HG02943 (cell line): Measurements from ENCODE around the gene SMG6.
"Not testable (repeated sequence)": the region's sequence is repeated elsewhere in the genome, so short reads cannot be mapped to it uniquely, and the experiment has no call there.

Experiments used
- ATAC-seq: cut with Tn5 transposase; IDR thresholded peaks from one replicate; pipeline ENCODE4 v1.9.1; 2021; ENCODE audit warnings: mild to moderate bottlenecking, low read depth, moderate library complexity; ENCODE audit not compliant: unreplicated experiment

Gene SMG6

GRCh38 chr17:2210726-2211125 is 92.9 kb downstream of the SMG6 start:
- no peak for ATAC-seq

GRCh38 chr17:2207815-2208515 is 95.6 kb downstream of the SMG6 start:
- ATAC-seq = no peak

DNA sequence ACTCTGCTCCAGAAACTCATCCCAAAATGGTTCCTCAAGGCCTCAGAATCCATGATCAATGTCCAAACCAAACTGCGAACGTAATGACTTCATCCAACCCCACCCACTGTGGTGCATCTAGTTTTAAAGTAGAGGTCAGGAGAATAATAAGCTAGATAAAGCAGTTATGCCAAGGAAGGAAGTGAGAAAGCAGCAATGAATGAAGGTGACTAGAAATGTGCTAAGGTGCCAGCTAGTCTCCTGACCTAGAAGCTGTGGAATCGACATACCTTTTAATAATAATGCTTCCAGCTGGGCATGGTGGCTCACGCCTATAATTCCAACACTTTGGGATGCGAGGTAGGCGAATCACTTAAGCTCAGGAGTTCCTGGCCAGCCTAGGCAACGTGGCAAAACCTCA is 99.2 kb downstream of the SMG6 start:
- no peak for ATAC-seq

- no peak for ATAC-seq
Observed at GRCh38 chr17:2203818-2204217, 99.8 kb downstream of the SMG6 start.

- ATAC-seq = no peak
Observed at GRCh38 chr17:2202996-2203575, 100.5 kb downstream of the SMG6 start.

DNA sequence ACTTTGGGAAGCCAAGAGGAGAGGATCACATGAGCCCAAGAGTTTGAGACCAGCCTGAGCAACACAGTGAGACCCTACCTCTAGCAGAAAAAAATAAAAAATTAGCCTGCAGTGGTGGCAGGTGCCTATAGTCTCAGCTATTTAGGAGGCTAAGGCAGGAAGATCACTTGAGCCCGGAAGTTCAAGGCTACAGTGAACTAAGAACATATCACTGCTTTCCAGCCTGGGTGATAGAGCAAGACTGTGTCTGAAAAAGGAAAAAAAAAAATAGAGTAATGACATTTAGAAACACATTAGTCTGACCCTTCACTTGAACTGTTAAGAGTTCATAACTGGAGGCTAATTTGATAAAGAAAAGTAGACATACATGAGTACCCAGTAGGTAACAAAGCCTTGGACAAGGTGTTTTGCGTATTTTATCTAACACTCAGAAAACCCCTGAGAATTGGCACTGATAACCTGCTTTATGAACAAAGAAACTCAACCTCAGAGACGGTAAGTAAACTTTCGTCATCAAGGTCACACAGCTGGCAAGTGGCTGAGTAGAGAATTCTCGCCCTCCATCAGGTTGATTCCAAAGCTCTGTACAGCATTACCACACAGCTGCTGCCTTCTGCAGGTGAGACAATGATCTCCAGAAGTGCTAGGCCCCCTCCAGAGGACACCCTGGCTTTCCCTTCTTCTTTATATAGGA is 101.1 kb downstream of the SMG6 start:
- ATAC-seq = no peak

- not testable (repeated sequence) for ATAC-seq
Observed at GRCh38 chr17:2199386-2199785, 104.2 kb downstream of the SMG6 start.

GRCh38 chr17:2198927-2199326 is 104.7 kb downstream of the SMG6 start:
- ATAC-seq = no peak

DNA sequence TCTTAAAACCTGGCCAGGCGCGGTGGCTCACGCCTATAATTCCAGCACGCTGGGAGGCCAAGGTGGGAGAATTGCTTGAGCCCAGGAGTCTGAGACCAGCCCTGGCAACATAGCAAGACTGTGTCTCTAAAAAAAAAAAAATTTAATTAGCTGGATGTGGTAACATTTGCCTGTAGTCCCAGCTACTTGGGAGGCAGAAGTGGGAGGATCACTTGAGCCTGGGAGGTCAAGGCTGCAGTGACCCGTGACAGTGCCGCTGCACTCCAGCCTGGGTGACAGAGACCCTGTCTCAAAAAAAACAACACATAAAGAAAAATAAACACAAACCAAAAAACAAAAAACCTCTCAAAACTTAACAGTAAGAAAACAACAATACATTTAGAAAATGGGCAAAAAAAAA is 106.3 kb downstream of the SMG6 start:
- ATAC-seq = no peak

GRCh38 chr17:2195729-2196128 is 107.9 kb downstream of the SMG6 start:
- no peak for ATAC-seq

DNA sequence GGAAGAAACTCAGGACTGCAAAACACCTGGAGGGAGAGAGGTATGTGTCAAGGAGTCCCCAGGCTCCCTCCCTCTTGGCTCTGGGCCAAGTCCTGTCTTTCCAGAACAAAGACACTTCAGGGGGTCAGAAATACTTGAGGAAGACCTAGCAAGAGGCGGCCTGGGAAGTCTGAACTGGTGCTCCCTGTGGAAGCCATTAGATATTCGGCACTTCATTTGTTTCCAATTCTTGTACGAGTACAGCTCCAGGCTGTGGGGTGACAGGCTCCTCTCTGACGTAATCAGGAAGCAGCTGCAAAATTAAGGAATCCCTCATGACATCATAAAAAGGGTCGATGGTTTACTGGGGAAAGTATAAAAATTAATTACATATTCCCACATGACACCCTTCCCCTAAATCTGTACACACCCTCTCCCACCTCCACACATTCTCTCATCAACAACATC is 108.7 kb downstream of the SMG6 start:
- no peak for ATAC-seq

- no peak for ATAC-seq
Observed at GRCh38 chr17:2192367-2193057, 111.1 kb downstream of the SMG6 start.

GRCh38 chr17:2191785-2192184 is 111.8 kb downstream of the SMG6 start:
- no peak for ATAC-seq

- ATAC-seq = no peak
Observed at GRCh38 chr17:2191227-2191626, 112.4 kb downstream of the SMG6 start.

DNA sequence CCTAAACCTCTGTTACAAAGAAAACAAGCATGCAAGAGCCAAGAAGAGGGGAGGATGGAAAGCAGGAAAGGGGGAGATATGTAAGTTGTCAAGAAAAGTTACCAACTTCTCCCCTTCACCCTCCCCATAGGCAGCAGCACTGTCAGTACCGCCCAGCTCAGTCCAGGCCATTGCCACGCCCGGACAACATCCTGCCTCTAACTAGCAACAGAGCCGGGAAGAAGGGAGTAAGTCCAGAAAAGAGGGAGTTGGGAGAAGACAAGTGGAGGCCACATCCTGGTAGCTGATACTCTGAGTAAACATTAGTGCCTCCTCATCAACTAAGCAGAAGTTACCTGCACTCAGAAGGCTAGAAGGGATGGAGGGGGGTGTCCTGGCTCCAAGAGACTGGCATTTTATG is 113.6 kb downstream of the SMG6 start:
- no peak for ATAC-seq

- ATAC-seq = no peak
Observed at GRCh38 chr17:2188971-2189630, 114.5 kb downstream of the SMG6 start.

GRCh38 chr17:2187758-2188157 is 115.8 kb downstream of the SMG6 start:
- no peak for ATAC-seq

- no peak for ATAC-seq
Observed at GRCh38 chr17:2186937-2187336, 116.6 kb downstream of the SMG6 start.

- ATAC-seq = no peak
Observed at GRCh38 chr17:2184993-2185931, 118.3 kb downstream of the SMG6 start.

GRCh38 chr17:2183346-2183745 is 120.2 kb downstream of the SMG6 start:
- no peak for ATAC-seq
